ENCODE data around the gene ARHGAP1.

- TF ChIP-seq KAT2B (IDR thresholded peaks at IDR 0.05; ENCODE audit: borderline replicate concordance, low read depth, low read length) (no peak), BRCA1 (CRISPR knock-in tag; IDR thresholded peaks at IDR 0.05) (no peak), CTCF (CRISPR knock-in tag; IDR thresholded peaks at IDR 0.05) (no peak), ZNF747 (CRISPR knock-in tag; IDR thresholded peaks at IDR 0.05; ENCODE audit: borderline replicate concordance) (no peak), ZNF431 (CRISPR knock-in tag; IDR thresholded peaks at IDR 0.05; ENCODE audit: borderline replicate concordance, low read depth) (no peak)
These were observed 35.7 kb upstream of the ARHGAP1 start for GRCh38 chr11:46736146-46736545.

Data from HepG2 (cell line).